ENCODE measurements around the gene NPY4R.
"Not testable (repeated sequence)": the region's sequence is repeated elsewhere in the genome, so short reads cannot be mapped to it uniquely, and the experiment has no call there.

NPY4R gene, protein sequence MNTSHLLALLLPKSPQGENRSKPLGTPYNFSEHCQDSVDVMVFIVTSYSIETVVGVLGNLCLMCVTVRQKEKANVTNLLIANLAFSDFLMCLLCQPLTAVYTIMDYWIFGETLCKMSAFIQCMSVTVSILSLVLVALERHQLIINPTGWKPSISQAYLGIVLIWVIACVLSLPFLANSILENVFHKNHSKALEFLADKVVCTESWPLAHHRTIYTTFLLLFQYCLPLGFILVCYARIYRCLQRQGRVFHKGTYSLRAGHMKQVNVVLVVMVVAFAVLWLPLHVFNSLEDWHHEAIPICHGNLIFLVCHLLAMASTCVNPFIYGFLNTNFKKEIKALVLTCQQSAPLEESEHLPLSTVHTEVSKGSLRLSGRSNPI

DNA sequence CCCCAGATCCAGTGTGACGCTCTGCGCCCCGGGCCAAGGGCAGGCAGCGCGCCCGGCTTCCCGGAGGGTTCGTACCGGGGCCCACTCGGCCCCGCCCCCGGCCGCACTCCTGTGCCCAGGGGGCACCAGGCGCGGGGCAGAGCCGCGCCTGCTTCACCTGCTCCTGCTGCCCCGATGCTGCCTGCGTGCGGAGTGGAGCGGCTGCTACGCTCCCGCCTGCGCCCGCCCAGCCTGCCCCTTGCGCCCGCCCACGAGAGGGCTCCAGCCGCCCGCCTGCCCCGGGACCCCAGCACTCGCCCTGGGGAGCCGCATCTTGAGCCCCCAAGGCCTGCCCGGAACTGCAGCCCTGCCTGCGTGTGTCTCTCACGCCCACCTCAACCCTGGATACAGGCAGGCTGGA is at the start of gene NPY4R:
NPY4R (minus strand) TSS at position 194 of the 400 bp plus-strand sequence. CDS start 3,323 bp downstream, outside the sequence.
- FAIRE-seq: not testable (repeated sequence)

DNA sequence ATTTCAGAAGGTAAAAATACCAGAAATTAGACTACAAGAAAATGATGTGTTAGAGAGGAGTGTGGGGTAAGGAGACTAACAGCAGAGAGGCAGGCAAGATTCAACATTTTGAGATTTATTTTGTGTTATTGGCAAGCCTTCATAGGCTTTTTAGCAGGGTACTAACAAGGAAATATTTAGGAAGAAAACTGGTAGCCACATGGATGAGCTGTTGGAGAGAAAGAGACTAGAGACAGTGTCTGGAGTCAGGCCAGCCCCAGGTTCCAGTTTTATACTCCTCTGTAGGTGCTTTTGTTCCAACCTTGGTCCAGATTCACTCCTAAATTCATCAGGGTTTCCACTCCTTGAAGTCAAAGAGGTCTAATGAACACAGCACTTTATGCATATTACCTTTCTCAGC is 49.6 kb upstream of the NPY4R start:
- TF ChIP-seq, protein P1, sequence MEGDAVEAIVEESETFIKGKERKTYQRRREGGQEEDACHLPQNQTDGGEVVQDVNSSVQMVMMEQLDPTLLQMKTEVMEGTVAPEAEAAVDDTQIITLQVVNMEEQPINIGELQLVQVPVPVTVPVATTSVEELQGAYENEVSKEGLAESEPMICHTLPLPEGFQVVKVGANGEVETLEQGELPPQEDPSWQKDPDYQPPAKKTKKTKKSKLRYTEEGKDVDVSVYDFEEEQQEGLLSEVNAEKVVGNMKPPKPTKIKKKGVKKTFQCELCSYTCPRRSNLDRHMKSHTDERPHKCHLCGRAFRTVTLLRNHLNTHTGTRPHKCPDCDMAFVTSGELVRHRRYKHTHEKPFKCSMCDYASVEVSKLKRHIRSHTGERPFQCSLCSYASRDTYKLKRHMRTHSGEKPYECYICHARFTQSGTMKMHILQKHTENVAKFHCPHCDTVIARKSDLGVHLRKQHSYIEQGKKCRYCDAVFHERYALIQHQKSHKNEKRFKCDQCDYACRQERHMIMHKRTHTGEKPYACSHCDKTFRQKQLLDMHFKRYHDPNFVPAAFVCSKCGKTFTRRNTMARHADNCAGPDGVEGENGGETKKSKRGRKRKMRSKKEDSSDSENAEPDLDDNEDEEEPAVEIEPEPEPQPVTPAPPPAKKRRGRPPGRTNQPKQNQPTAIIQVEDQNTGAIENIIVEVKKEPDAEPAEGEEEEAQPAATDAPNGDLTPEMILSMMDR (IDR thresholded peaks at IDR 0.05; ENCODE audit: insufficient read depth, missing control alignments): no peak
- DNase-seq (ENCODE audit: insufficient read length, low spot score) (no peak), FAIRE-seq (no peak)

More for the DNA sequence above, at the start of gene NPY4R:
- not testable (repeated sequence) for DNase-seq (ENCODE audit: insufficient read length, low spot score)

DNA sequence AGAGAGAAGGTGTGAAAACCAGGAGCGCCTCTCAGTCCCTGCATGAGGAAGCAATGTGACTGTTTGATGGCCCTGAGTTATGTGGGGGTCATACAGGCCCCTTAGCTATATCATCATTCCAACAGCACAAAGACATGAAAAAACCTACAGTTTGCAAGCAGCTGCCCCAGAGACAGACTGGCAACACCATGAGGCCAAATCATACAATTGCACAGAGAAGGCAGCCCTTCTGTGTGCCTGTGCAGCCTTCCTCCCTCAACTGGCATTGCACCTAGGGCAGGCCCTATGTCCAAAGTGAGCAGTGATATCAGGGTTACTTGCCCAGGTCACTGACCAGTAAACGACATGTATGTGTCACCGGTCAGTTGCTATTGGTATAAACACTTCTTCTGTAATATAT is 49.1 kb upstream of the NPY4R start:
- DNase-seq (ENCODE audit: insufficient read length, low spot score) (no peak), FAIRE-seq (no peak)
- TF ChIP-seq, protein P1 (IDR thresholded peaks at IDR 0.05; ENCODE audit: insufficient read depth, missing control alignments): no peak

DNA sequence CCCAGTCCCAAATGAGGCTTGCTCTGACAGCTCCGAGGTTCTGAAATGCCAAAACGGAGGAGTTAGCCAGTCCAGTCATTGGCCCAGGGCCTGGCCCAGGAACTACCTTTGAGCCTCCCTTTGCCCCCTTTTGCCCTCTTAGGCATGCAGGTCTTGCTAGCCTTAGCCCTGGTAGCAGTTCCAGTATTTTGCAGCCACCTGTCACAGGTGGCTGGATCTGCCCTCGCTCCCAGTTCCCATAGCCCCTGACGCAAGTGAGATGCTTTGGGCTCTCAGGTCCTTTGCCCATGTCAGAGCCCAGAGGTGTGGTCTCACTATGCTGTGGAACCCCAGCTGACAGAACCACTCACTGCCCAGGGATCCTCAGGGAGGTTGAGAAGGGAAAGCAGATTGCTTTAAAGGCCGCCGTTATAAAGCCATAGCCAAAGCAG is 48.7 kb upstream of the NPY4R start:
- TF ChIP-seq, protein P1 (IDR thresholded peaks at IDR 0.05; ENCODE audit: insufficient read depth, missing control alignments): no peak
- no peak for FAIRE-seq
- DNase-seq (ENCODE audit: insufficient read length, low spot score): no peak

DNA sequence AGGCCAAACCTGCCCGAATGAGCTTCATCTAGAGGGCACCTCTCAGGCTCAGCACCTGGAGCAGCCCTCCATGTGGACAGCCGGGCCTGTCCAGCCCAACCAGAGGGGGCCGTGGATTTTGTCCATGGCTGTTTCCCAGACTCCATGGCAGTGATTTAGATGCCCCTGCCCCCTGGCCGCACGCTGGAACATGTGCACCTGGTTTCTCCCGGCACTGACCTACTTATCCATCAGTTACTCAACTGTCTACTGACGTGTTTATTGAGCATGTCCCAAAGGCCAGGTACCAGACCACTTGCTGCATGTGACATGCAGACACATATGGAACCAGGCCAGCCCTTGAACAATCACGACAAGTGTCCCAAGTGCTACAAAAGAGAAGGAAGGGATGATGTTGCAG is 47.6 kb upstream of the NPY4R start:
- FAIRE-seq; DNase-seq (ENCODE audit: insufficient read length, low spot score): not testable (repeated sequence)

DNA sequence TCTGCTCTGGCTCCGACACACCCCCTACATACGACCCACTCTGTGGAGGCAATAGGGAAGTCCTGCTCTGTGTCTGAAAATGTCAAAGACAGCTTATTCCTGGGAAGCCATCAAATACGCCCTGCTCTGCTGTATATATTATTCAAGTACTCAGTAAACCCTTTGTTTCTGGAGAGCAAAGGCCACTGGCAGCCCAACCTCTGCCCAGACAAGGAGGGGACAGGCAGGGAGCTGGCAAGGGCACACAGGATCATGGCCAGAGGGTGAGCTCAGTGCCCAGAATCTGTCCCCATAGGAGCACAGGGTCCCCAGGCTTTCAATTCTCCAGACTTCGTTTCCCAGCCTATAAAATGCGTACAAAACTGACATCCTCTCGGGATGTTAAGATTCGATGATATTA is 47.0 kb upstream of the NPY4R start:
- DNase-seq (ENCODE audit: insufficient read length, low spot score); FAIRE-seq: not testable (repeated sequence)

DNA sequence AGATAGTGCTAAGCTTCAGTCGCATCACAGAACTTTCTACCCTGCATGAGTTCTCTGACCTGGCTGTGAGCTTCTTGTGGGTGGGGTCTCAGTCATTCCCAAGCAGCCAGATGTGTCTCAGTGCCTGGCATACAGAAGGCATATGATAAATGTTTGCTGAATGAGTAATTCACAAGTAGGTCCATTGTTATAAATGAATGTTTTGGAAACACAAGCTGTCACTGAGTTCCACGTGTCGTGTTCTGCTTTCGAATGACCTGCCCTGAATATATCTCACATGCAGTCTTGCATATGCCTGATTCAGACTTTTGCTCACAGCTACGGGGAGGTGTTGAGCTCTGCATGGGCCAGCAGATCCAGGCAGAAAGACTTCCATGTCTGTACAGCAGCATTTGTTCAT is 46.2 kb upstream of the NPY4R start:
- DNase-seq (ENCODE audit: insufficient read length, low spot score); FAIRE-seq: not testable (repeated sequence)

DNA sequence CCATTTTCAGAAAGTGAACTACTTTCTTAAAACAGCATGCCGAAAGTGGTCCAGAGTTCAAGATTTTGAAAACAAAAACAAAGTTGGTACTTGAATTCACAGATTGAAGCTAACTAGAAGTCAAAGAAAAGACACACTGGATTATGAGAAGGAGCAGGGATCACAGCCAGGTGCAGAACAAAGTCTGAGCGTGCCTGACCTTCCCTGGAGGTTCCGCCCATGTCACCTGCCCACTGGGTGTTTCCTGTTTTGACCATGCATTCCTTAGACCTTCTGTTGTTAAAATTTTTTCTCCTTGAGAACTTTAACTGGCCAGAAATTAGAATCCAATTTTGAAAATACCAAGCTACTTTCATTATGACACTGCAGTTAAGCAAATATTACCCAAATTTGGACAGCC is 34.2 kb upstream of the NPY4R start:
- not testable (repeated sequence) for DNase-seq (ENCODE audit: insufficient read length, low spot score); FAIRE-seq

DNA sequence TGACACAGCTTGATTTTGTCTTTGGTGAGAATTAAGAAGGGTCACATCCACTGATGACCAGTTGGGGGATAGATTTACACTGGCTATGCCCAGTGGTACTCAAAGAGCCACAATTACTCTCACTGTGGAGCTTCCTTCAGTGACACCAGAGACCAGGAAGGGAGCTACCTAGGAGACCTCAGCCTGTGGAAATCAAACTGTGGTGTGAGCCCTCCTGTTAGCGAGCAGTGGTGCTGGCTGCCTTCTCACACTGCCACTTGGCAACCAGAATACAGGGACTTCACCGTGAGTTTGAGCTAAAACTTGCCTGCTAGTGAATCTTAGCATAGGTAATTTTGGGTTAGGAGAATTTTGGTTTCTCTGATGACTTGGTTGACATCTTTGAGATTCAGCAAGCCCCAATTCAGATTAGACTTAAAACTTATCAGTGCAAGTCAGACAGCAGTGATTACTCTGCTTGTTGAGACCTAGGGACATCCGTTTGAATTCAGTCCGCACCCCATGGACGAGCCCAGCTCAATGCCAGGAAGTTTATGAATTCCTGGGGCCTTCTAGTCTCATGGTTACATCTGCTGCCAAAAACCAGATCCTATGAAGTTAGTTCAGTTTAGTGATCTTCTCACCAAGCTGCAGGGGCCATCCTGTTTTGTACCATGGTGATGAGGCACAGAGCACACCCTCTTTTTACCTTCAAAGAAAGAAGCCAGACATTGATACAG is 33.4 kb upstream of the NPY4R start:
- not testable (repeated sequence) for DNase-seq (ENCODE audit: insufficient read length, low spot score); FAIRE-seq

DNA sequence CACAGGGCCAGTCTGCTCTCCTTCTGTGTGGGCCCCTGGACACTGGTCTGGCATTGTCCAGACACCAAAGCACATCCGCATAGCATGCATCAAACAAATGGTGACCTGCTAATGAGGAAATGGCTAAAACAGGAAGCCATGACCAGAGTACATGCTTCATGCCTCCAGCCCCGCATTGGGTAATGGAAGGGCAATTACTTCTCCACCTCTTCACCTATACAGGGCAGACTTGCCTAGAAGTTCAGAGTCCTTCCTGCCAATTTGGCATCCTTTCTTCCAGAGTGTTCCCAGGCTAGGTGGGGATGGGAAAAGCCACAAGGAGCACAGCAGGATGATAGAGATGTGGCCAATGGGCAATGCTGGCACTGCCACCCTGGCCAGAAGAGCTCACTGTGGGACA is 32.1 kb upstream of the NPY4R start:
- not testable (repeated sequence) for DNase-seq (ENCODE audit: insufficient read length, low spot score); FAIRE-seq

DNA sequence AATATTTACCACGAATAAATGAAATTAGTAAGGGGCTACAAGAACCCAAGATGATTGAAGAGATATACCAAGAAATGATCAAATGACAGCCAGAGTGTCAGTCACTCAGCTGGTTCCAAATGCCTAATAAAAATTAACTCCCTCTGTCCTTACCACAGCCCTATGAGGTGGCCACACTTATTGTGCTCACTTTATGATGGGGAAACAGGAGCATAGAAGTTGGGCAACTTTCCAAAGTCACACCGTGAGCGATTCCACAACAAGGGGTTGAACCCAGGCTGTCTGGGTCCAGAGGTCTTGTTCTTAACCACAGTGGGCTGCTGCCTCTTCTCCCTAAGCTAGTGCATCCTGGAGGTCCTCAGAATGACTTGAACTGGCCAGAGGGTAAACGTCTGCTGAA is 31.6 kb upstream of the NPY4R start:
- FAIRE-seq; DNase-seq (ENCODE audit: insufficient read length, low spot score): not testable (repeated sequence)

DNA sequence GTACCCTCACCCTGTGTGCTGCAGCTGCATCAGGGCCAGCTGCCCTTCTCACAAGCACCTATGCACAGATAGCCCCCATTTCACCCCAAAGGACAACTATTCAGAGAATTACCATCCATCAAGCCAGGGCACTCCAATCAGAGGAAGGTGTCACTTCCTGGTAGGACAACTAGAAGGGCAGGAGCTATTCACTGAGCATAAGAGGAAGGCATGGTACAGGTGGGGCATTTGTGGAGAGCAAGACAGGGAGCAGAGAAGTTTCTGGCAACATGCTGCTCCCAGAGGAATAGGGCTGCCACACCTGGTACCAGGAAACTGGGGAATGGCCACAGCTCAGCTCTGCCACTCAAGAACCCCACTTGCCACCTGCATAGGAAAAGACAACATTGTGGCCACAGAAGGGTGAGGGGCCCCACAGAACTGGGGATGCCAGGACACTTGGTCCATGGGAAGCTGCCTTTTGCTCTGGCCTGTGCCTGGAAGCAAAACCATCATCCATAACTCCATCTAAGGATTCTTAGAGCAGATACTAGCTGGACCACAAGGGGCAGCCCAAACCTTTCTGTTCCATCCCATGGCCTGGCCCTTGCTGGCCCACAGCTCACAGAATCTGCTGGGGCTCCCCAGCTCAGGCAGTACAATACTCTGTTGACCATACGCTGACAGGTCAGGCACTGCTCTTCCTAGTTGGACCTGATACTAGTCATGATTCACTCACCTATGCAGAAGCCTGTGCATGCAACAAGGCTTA is 25.8 kb upstream of the NPY4R start:
- not testable (repeated sequence) for FAIRE-seq

DNA sequence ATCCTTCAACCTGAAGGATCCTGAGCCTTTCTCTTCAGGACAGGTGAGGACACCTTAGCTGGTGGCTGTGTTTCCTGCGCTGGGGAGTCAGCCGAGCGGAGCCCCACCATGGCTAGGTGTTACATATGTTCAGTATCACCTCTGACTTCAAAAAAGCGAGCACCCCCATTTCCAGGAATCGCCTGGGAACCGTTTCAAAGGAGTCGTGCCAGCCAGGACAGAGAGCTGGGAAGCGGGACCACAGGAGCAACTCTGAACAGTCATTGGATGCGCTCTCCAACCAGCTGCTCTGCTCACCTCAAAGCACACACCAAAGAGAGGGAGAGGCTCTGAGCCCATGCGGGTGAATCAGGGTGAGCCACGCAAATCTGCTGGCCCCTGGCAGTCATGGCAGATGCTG is 24.5 kb upstream of the NPY4R start:
- not testable (repeated sequence) for DNase-seq (ENCODE audit: insufficient read length, low spot score); FAIRE-seq

More for the DNA sequence above, 25.8 kb upstream of the NPY4R start:
- not testable (repeated sequence) for DNase-seq (ENCODE audit: insufficient read length, low spot score)

DNA sequence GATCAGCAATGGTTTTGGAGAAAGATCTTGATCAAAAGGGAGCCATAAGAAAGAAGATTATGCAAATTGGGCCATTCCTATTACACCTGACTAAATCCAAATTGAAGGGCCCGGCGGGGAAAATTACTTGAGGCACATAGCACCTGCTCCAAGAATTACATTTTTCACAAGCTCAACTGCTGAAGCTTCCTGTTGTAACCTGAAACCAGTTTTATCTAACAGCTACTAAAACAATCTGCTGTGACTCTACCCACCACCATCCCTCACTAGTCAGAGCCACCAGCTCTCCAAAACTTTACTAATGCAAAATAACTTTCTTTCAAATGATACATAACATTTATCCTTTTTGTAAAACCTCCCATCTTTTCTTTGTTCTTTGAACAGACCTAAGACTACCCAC is 20.7 kb upstream of the NPY4R start:
- not testable (repeated sequence) for FAIRE-seq; DNase-seq (ENCODE audit: insufficient read length, low spot score)

DNA sequence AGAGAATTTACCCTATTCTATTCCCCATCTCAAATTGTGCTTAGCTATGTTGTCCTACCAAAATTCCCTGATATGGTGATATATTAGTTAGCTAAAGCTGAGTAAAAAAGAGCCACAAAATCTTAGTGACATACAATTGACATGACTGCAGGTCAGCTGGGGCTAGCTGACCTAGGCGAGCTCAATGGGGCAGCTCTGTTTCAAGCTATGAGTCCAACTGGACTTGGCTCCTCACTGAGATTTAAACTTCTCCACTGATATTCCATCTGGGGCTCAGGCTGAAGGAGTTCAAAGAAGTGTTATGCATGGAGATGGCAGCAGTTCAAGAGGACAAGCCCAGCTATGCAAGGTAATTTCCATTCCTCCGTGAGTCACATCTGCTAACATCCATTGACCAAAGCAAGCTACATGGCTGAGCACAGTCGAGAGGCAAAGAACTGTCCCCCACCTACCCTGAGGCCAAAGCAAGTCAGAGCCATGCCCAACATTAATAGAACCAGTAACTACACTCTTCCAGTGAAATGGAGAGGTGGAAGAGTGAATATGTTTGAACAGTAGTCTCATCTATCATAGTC is 9.1 kb upstream of the NPY4R start:
- not testable (repeated sequence) for DNase-seq (ENCODE audit: insufficient read length, low spot score); FAIRE-seq
